NCI-H2196 (cell line): Measurements from ENCODE around the gene LYPD3.
"Not testable (repeated sequence)": the region's sequence is repeated elsewhere in the genome, so short reads cannot be mapped to it uniquely, and the experiment has no call there.

ENCODE experiments used
- DNase-seq: peaks from one replicate; lab custom pipeline; 2025; ENCODE audit not compliant: unreplicated experiment; lab: John Stamatoyannopoulos, UW

The LYPD3 gene

DNA sequence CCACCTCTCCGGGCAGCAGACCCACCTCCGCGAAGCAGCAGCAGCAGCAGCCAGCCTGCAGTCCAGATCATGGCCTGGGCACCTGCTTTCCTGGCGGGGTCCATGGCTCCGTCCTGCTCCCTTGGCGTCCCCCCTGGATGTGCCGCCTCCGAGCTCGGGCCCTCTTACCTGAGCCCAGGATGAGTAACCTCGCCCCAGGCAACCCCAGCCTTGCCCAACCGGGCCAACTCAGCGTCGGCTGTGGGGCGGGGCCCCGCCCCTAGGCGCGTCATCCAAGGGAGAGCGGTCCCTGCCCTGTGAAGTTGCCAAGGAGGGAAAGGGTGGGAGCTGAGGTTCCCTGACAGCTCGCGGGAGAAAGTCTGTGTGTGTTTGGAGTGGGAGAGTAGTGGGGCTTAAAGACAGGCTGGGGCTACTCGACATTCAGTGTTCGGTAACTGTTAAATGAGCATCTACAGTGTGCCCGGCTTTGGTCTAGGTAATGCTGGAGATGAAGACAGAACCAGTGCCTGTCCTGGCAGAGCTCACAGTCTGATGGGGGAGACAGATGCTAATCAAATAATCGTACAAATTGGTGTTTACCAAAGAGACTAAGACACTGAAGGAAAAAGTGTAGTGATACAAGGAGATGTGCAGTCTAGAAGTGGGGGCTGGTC is at the start of gene LYPD3:
TSS of gene LYPD3 (minus strand) at position 141 of the 653 bp plus-strand sequence. CDS start at position 104, 37 bp downstream.
- no peak for DNase-seq

DNA sequence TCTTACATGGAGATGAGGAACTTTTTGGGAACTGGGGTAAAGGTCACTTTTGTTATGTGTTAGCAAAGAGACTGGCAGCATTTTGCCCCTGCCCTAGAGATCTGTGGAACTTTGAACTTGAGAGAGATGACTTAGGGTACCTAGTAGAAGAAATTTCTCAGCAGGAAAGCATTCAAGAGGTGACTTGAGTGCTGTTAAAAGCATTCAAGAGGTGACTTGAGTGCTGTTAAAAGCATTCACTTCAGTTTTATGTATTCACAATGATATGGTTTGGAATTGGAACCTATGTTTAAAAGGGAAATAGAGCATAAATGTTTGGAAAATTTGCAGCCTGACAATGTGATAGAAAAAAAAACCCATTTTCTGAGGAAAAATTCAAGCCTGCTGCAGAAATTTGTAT is 47.0 kb upstream of the LYPD3 start:
- not testable (repeated sequence) for DNase-seq

DNA sequence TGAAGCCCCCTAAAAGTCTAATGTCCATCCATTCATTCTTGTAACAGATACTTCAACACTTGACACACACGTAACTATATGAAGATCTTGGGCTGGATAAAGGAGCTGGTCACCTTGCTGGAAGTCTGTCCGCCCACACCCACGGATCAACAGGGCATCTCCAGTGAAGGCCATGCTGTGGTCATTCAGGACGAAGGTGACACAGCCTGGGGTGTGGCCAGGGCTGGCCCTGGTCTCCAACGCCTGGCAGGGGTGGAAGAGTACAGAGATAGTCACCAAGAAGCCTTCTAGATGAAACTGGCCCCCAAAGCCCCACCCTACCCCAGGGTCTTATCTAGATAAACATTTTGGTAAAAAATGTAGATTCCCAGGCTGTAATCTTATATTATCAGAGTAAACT is 45.9 kb upstream of the LYPD3 start:
- DNase-seq: no peak

DNA sequence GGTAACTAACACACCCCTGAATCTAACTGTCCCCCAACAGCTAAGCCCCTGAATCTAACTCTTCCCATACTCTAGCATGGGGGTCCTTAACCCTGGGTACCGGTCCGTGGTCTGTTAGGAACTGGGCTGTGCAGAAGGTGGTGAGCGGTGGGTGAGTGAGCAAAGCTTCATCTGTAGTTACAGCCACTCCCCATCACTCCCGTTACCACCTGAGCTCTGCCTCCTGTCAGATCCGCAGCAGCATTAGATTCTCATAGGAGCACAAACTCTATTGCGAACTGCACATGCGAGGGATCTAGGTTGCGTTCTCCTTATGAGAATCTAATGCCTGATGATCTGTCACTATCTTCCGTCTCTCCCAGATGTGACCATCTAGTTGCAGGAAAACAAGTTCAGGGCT is 45.3 kb upstream of the LYPD3 start:
- DNase-seq: no peak

DNA sequence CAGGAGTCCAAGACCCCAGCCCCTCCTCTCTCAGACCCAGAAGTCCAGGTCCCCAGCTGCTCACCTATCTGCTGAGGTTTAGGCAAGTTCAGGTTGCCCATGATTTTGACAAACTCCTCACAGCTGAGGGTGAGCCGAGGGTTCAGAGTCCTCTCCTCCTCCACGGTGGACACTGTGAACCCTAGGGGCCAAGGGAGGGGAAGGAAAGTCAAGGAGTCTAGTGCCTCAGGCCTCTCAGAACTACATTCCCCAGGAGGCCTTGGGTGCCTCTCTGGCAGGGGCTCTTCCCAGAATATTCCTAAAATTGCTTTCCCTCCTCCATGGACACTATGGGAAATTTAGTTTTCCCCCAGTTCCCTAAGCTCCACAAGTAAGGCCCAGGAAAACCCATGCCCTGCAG is 42.5 kb upstream of the LYPD3 start:
- DNase-seq: no peak

DNA sequence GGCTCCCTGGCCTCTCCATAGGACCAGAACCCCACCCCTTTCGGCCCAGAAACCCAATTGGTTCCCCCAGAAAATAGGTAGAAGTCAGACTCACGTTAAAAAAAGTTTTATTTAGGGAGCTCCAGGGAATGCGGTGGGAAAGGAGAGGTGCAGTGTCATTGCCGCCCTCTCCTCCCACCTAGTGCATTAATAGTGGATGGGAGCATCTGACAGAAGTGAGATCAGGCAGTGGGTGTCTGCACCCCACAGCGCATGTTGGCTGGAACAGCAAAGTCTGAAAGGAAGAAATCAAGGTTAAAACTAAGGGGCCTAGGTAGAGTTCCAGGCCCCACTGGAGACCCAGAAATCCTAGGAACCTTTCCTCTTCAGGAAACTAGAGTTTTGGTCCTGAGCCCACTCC is 41.2 kb upstream of the LYPD3 start:
- DNase-seq: no peak

DNA sequence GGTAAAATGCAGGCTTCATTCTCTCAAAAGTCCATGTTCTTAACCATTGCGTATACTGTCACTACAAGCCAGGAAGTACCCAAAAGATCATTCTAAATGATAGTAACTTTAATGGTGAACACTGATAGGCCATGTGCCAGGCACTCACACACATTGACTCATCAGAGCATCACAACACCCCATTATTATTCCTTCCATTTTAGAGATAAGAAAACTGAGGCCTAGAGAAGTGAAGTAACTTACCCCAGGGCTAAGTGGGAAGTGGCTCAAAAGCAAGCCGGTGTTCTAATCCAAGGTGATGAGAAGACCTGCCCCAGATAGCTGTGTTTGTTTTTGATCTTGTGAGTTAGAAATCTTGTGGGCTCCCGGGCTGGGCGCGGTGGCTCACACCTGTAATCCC is 40.5 kb upstream of the LYPD3 start:
- DNase-seq: no peak

DNA sequence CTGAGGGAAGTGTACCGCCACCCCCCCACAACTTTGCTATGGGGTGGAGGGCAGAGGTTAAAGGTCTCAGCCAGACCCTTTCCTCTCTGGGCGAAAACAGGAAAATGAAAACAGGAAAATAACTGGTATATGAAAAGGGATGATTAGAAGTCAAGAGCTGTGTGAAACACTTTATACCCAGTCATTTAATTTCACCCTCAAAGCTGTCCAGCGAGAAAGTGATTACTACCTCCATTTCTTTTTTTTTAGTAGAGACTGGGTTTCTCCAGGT is 39.7 kb upstream of the LYPD3 start:
- DNase-seq: no peak

DNA sequence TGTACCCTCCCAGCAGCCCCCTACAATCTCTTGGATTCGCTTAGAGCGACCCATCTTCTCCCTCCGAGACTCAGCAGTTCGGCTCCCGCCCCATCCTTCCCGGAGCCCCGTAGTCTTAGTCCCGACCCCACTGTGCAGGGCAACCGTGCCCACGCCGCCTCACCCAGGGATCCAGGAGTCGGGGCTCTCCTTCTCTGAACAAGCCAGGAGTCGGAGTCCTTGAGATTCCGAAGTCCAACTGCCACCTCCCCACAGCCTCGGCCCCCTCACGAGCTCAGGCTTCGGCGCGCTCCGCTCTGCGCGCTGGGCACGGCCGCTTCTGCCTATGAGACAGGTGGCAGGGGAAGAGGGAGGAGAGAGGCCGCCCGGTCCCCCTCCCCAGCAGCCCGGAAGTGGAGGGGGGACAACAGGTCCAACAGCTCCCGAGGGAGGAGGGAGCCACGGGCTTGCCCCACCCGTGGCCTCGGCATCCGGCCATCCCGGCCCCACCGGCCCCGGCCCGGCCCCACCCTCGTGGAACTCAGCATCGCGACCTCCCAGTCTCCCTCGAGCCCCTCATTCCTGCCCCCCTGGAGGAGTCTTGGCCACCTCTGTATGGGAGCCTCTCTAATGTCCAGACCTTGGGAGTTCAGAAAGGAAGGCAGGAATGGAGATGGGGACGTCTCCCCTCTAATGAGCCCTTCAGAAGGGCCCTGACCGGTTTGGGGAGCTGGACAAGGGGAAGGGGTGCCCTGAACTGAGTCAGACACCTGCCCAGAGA is 39.2 kb upstream of the LYPD3 start, which contains the start of gene PHLDB3:
TSS of gene PHLDB3 (minus strand) at position 321 of the 760 bp plus-strand sequence. CDS start 628 bp downstream, outside the sequence.
- DNase-seq: peak; percentile 56

DNA sequence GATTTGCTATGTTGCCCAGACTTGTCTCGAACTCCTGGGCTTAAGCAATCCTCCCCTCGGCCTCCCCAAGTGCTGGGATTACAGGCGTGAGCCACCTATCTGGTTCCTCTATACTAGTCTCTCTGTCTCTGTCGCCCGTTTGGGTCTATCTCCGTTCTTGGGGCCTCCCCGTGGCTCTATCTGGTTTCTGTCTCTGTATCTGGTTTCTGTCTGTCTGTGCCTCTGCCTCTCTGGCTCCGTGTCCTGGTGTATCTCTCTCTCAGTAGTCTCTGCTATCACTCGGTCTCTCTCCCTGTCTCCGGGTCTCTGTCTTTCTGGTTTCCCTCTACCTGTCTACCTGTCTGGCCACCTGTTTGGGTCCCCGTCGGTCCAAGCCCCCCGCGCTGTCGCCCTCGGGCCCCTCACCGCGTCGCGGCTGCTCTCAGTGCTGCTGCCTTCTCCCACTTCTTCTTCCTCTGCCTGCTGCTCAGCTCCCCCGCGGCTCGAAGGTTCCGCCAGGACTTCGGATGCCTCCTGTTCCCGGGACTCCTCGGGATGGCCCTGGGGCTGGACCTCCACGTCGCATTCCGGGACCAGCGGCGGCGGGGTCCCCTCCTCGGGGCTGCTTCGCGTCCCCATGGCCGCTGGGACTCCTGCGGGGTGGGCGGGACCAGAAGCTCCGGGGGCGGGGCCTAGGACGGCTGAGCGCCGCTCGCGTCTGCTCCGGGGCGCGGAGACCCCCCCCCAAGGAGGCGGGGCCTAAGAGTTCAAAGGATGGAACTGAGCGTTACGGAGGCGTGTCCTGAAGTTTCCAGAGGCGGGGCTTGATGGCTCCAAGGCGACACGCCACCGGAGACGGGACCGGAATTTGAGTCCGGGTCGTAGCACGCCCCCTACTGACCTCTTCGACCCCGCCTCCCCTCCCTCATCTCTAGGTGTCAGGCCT is 38.4 kb upstream of the LYPD3 start:
- DNase-seq: peak; percentile 95

DNA sequence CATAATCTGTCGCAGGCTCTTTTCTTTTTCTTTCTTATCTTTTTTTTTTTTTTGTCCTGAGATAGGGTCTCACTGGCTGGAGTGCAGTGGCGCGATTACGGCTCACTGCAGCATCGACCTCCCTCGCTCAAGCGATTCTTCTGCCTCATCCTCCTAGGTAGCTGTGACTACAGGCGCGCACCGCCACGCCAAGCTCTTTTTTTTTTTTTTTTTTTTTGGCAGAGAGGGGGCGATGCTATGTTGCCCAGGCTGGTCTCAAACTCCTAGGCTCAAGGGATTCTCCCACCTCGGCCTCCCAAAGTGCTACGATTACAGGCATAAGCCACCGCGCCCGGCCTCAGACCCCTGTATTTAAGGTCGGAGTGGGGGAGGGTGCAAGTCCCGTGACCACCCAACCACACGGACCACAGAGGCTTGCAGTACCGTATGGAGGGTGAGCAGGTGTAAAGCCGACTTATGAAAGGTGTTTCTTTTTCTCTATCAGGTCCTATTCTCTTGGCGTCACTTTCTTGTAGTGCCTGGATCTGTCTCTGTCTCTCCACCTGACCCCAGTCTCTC is 37.1 kb upstream of the LYPD3 start:
- DNase-seq: no peak

DNA sequence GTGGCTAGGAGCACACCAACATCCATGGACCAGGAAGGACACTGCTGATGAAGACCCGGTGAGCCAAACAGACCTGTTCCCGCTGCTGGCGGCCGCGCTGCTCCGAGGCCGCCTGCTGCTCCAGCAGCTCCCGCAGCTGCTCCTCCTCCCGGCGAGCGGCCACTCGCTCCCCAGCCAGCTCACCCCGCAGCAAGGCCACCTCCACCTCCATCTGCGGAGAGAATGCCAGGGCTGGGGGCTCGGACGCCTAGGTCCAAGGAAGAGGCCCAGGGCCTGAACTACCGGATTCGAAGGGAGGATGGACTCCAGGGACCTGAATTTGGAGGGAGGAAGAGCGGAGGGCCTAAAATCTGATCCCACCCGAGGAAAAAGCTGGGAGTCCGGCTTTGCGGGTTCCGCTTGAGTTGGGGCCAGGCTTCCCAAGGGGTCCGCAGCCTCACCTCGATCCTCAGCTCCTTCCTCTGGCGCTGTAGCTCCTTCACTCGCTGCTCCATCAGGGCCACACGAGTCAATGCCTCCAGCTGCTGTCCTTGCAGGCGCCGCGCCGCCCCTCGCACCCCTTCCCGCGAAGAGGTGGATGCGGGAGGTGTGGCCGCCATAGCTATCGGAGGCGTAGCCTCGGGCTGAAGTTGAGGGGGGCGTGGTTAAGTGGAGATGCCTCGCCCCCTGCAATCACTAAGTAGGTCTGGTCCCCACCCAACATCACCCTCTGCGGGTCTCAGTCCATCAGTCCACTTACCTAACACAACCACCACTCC is 36.4 kb upstream of the LYPD3 start:
- no peak for DNase-seq

DNA sequence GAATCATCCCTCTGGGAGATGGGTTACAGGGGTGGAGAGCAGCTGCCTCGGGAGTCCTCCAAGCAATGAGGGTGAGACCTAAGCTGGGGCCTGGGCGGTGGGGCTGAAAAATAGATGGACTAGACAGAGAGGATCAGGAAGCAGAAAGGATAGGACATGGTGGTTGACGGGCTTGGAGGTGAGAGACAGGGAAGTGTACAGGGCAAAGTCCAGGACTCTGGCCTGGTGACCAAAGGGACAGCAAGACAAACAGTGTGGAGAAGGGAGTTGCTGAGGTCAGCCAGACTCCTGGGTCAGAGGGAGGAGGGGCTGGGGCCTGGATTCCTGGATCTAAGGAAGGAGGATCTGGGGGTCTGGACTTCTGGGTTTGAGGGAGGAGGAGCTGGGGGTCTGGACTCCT is 33.6 kb upstream of the LYPD3 start:
- DNase-seq: no peak

DNA sequence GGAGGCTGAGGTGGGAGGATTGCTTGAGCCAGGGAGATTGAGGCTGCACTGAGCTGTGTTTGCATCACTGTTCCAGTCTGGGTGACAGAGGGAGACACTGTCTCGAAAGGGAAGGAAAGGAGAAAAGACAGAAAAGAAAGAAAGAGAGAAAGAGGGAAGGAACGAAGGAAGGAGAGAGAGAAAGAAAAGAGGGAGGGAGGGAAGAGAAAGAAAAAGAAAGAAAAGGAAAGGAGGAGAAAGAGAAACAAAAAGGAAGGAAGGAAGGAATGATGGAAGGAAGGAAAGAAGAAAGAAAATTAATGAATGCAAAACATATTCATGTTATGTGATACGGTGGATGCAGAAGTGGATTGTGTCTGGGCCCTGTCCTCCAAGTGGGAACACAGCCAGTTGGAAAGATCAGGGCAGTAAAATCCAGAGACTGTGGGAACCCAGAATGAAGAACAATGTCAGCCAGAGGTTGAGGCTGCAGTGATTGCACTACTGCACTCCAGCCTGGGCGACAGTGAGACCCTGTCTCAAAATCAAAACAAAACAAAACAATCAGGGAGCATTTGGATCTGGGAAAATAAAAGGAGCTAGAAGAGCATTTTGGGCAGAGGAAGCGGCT is 32.9 kb upstream of the LYPD3 start:
- no peak for DNase-seq

DNA sequence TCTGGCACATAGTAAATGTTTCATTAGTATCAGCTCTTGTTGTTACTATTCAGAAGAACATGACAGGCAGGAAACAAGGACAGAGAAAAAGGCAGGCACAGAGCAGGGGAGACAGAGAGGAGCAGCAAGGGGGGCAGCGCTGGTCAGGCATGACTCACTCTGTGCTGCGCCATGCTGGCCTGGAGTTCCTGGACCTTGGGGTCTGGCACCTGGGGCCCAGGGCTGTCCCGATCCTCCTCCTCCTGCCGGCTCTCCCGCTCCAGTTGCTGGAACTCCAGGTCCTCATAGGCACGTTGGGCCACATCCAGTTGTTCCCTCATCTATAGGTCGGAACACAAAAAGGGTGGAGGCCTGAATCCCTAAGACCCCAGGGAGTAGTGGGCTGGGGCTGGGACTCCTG is 31.6 kb upstream of the LYPD3 start:
- DNase-seq: no peak

DNA sequence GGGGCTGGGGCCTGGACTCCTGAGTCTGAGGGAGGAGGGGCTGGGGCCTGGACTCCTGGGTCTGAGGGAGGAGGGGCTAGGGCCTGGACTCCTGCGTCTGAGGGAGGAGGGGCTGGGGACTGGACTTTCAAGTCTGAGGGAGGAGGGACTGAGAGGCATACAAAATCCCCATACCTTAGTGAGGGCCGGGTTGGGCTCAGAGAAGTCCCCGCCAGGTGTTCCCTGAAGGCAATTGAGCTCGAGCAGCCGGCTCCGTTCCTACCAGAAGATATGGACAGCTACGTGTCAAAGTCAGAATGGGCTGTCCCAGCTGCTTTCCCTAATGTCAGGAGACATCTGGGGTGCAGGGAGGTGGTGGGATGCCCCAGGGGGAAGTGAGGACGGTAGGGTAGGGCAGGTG is 29.7 kb upstream of the LYPD3 start:
- DNase-seq: no peak

DNA sequence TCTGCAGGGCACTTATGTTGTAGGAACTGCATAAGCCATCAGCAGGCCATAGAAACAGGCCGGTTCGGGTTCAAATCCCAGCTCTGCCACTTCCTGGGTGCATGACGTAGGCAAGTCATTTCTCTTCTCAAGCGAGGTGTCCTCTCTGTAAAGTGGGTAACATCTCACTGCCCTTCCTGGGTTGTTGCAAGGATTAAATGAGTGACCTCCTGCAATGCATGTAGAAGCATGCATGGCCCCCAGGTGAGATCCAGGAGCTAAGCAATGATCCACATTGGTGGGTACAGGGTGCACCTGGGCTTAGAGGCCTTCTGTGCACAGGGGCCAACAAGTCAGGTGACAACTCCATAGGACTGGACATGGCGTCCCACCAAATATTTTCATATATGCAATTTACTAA is 25.4 kb upstream of the LYPD3 start:
- DNase-seq: no peak

DNA sequence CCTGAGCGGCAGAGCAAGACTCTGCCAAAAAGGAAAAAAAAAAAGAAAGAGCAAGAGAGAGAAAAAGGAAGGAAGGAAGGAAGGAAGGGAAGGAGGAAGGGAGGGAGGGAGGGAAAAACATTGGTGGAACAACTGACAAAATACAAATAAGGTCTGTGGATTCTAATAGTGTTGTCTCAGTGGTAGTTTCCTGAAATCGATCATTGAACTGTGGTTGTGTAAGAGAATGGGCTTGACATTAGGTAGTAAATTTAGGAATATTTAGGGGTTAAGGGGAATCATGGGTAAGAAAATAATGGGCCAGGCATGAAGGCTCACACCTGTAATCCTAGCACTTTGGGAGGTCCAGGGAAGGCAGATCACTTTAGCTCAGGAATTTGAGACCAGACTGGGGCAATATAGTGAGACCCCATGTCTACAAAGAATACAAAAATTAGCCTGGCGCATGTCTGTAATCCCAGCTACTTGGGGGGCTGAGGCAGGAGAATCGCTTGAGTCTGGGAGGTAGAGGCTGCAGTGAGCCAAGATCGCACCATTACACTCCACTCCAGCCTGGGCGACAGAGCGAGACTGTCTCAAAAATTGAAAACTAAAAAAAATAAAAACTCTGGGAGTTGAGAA is 24.7 kb upstream of the LYPD3 start:
- no peak for DNase-seq

DNA sequence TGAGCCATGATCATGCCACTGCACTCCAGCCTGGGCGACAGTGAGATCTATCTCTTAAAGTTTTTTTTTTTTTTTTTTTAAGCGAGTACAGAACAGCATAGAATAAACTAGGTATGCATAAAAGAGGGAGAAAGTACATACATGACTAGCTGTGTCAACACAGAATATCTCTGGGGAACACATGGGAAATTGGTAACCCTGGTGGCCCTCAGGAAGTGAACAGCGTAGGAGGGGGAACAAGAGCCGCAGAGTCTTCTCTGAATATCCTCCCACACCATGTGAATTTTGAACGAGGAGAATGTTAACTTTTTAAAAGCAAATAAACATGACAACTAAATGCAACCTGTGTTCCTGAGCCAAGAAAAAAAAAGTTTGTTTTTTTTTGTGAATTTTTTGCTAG is 23.9 kb upstream of the LYPD3 start:
- DNase-seq: no peak

DNA sequence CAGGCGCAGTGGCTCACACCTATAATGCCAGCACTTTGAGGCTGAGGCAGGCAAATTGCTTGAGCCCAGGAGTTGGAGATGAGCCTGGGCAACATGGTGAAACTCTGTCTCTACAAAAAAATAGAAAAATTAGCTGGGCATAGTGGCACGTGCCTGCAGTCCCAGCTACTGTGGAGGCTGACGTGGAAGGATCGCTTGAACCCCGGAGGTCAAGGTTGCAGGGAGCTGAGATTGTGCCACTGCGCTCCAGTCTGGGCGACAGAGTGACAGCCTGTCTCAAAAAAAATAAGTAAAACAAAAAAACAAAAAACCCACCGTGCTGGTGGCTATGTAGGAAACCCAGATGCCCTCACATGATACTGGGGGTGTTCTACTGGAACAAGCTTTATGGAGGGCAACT is 22.8 kb upstream of the LYPD3 start:
- DNase-seq: no peak
